Activated naive CD8-positive, alpha-beta T cell treated with anti-CD3 and anti-CD28 coated beads, Interleukin-2, amount 10 ng/mL, durations not matched to agents 7 days and 5 days (primary cell): Measurements from ENCODE around the gene ROS1. TPM values are rescaled to one million over a fixed set of nuclear protein-coding genes. Genes with fewer than 3 reads are reported as not detected.
"Not testable (repeated sequence)": the region's sequence is repeated elsewhere in the genome, so short reads cannot be mapped to it uniquely, and the experiment has no call there.

Experiments used
- ATAC-seq: fragments of 150-1000 bp; cut with Tn5 transposase; one replicate; pipeline ENCODE4 v1.10.0; 2021; ENCODE audit warnings: low read depth, moderate library complexity
- POLR2A ChIA-PET: fragments of 350-600 bp; sonication (Branson Sonifier 250); formaldehyde crosslinking; loops from one replicate; lab custom pipeline; 2021; ENCODE audit warnings: antibody characterized with exemption; lab: Charles Lee
- DNase-seq: peaks from one replicate; pipeline ENCODE4 v3.0.0; 2021
- H3K27ac Mint-ChIP-seq: one replicate; pipeline ENCODE4 v1.8.0; 2022; ENCODE audit warnings: mild to moderate bottlenecking, mixed read lengths
- H3K27me3 Mint-ChIP-seq: one replicate; pipeline ENCODE4 v1.8.0; 2022; ENCODE audit warnings: mild to moderate bottlenecking, moderate library complexity, mixed read lengths
- H3K36me3 Mint-ChIP-seq: one replicate; pipeline ENCODE4 v1.8.0; 2021; ENCODE audit warnings: mild to moderate bottlenecking, mixed read lengths
- H3K4me1 Mint-ChIP-seq: one replicate; pipeline ENCODE4 v1.8.0; 2021; ENCODE audit warnings: mixed read lengths
- H3K4me3 Mint-ChIP-seq: one replicate; pipeline ENCODE4 v1.8.0; 2022; ENCODE audit warnings: mild to moderate bottlenecking, moderate library complexity, mixed read lengths
- H3K9me3 Mint-ChIP-seq: one replicate; pipeline ENCODE4 v1.8.0; 2021; ENCODE audit warnings: mixed read lengths
- total RNA-seq, 2 experiments: library from RNA; stranded (reverse); gene quantifications; one replicate each; pipeline ENCODE4 v1.2.3, GENCODE V29; 2021

The ROS1 gene
- total RNA-seq, 2 experiments from 2014 or later = not detected

DNA sequence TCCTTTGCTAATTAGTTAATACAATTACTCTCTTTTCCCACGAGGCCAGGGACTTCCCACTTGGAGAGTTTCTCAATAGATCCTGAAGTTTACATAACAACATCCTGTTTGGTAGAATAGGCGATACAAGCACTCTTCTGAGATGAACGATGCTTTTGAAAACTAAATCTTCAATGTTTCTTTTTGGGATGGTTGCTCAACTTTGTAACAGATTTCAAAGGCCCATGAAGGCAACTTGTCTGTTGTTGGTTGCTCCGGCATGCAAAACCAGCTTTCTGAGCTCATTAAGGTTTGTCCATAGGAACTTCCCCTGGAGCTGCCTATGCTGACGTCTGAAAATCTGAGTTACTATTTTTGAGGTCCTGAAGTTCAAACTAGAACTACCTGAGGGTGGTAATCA lies 25.9 kb upstream of the ROS1 start:
- Mint-ChIP-seq H3K4me3 (no peak overlapping the region), H3K9me3 (no peaks in the 10 kb centered on the region), H3K27me3 (peaks cover 37% of the 10 kb centered on the region), H3K4me1 (no peaks in the 10 kb centered on the region), H3K36me3 (no peaks in the 10 kb centered on the region), H3K27ac (no peak overlapping the region)
- no peak for DNase-seq
- ATAC-seq = no peak
- POLR2A ChIA-PET = no interaction called here

DNA sequence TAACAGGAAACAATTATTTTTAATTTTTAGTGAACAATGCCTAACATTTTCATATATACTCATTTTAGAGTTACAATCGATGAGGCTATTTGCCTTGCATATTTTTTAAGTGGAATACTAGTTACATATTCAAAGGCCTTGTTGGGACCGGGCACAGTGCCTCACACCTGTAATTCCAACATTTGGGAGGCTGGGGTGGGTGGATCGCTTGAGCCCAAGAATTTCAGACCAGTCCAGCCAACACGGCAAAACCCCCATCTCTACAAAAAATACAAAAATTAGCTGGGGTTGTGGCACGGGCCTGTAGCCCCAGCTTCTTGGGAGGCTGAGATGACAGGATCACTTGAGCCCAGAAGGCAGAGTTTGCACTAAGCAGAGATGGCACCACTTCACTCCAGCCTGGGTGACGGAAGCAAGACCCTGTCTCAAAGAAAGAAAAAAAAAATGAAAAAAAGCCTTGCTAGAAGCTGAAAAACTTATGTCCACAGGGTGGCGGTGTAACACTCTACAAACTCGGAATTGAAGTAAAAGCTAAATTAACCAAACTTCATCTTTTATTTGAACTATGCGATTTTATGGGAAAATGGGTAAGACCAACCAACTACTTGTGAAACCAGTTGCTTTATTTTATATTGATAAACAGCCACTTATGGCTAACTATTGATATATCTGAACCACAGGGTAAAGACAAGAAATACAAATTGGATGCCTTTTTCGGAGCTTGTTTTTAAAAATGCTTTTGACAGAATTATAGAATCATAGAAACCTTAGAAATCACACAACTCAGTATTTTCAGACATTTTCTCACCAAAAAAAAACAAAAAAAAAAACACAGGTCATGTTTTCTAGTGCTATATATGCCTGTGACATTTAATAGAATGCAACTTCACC lies 24.1 kb upstream of the ROS1 start:
- H3K4me1 Mint-ChIP-seq = no peaks in the 10 kb centered on the region
- peaks cover 46% of the 10 kb centered on the region for H3K27me3 Mint-ChIP-seq
- H3K36me3 Mint-ChIP-seq = no peaks in the 10 kb centered on the region
- no peak overlapping the region for H3K4me3 Mint-ChIP-seq
- no peak overlapping the region for H3K27ac Mint-ChIP-seq
- DNase-seq (peak; percentile 26), ATAC-seq (no peak)
- no peaks in the 10 kb centered on the region for H3K9me3 Mint-ChIP-seq
- POLR2A ChIA-PET = interaction anchor here (1.1 to 1.4 kb wide), 2 partner anchors 27 to 152 kb away, joined by 4 to 5 read pairs; partner anchors contain the start of gene GOPC

DNA sequence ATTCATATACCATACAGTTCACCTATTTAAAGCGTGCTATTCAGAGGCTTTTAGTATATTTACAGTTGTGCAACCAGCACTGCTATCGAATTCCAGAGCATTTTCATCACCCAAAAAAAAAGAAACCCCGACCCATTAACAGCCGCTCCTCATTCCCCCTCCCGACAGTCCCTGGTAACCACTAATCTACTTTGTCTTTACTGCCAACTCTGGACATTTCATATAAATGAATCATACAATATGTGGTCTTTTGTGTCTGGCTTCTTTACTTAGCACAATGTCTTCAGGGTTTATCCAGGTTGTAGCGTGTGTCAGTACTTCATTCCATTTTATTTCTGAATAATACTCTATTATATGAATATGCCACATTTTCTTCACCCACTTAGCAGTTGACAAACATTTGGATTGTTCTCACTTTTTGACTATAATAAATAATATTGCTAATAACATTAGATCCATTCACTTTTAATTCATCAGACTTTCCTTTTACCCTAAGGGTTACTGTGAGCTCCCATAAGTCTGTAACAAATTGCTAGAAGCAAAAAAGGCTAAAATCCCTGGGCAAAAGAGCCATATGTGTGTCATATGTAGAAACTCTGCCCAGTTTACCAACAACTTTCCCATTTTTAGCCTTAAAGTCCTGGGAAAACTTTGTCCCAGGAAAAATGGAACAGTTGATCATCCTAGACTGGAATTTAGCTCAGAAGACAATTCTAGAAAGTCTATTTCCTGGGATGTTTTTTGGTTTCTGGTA lies 23.2 kb upstream of the ROS1 start:
- no peaks in the 10 kb centered on the region for H3K36me3 Mint-ChIP-seq
- H3K27me3 Mint-ChIP-seq = peaks cover 46% of the 10 kb centered on the region
- H3K4me3 Mint-ChIP-seq = no peak overlapping the region
- H3K9me3 Mint-ChIP-seq = no peaks in the 10 kb centered on the region
- no peaks in the 10 kb centered on the region for H3K4me1 Mint-ChIP-seq
- POLR2A ChIA-PET = interaction anchor here (1.1 to 1.4 kb wide), 2 partner anchors 28 to 153 kb away, joined by 4 to 5 read pairs; partner anchors contain the start of gene GOPC
- no peak for ATAC-seq
- DNase-seq = no peak
- H3K27ac Mint-ChIP-seq = no peak overlapping the region

DNA sequence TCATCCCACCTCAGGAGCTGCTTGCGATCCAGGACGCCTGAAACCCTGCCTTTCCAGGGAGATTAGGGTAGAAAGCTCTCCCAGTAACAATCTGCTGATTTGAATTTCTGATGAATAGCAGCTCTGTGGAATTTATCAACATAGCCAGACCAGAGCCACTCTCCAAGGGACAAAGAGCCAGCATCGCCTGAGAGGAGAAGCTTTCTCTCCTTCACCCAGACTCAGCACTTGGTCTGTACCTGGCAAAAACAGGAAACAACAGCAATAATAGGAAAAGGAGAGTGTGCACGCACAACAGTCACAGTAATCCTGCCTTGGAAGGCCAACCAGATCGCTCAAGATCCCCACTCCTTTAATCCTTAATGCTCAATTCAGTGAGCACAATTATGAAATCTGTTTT lies 22.3 kb upstream of the ROS1 start:
- no peaks in the 10 kb centered on the region for H3K9me3 Mint-ChIP-seq
- H3K27ac Mint-ChIP-seq = no peak overlapping the region
- no peaks in the 10 kb centered on the region for H3K36me3 Mint-ChIP-seq
- no peak for ATAC-seq
- no peak overlapping the region for H3K4me3 Mint-ChIP-seq
- no peaks in the 10 kb centered on the region for H3K4me1 Mint-ChIP-seq
- H3K27me3 Mint-ChIP-seq = peaks cover 51% of the 10 kb centered on the region
- POLR2A ChIA-PET = no interaction called here
- DNase-seq = no peak

DNA sequence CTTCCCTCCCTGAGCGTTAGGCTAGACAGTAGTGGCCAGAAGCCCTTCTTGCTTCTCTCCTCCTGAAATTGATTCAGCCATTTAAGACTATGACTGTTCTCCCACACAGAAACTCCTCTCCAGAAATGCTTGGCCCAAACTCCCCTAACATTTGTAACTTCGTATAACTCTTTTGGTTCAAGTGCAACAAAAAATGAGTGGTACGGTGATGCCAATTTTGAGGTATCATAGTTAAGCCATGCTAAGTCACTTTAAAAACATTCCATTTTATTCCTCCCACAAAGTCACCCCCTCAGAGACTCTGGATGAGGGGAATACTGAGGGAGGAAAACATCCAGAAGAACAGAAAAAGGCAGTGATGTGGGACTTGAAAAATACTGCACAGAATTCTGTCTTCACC lies 21.1 kb upstream of the ROS1 start:
- Mint-ChIP-seq H3K27me3 (peaks cover 54% of the 10 kb centered on the region), H3K27ac (no peak overlapping the region), H3K9me3 (no peaks in the 10 kb centered on the region), H3K36me3 (no peaks in the 10 kb centered on the region), H3K4me3 (no peak overlapping the region), H3K4me1 (no peaks in the 10 kb centered on the region)
- POLR2A ChIA-PET = no interaction called here
- DNase-seq (no peak), ATAC-seq (no peak)

DNA sequence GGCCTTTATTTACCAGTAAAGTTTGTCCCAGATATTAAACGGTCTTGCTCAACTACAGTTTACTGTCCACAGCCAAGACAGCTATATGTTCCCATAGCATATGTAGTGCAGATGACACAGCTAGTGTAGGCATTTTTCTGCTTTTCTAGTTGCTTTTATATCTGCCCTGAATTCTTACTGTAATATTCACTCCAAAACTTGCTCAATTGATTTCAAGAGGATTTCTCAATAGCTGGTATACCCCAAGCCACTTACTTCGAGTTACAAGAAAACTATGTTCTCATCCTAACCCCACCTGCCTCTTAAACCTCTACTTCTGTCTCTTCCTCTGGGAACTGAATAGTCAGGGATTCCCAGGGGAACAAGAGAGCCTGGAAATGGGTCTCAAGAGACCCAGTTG lies 18.9 kb upstream of the ROS1 start:
- H3K4me1 Mint-ChIP-seq = no peaks in the 10 kb centered on the region
- ATAC-seq (no peak), DNase-seq (no peak)
- no peak overlapping the region for H3K4me3 Mint-ChIP-seq
- H3K9me3 Mint-ChIP-seq = no peaks in the 10 kb centered on the region
- POLR2A ChIA-PET = no interaction called here
- H3K27me3 Mint-ChIP-seq = peaks cover 47% of the 10 kb centered on the region
- H3K36me3 Mint-ChIP-seq = no peaks in the 10 kb centered on the region
- H3K27ac Mint-ChIP-seq = no peak overlapping the region

DNA sequence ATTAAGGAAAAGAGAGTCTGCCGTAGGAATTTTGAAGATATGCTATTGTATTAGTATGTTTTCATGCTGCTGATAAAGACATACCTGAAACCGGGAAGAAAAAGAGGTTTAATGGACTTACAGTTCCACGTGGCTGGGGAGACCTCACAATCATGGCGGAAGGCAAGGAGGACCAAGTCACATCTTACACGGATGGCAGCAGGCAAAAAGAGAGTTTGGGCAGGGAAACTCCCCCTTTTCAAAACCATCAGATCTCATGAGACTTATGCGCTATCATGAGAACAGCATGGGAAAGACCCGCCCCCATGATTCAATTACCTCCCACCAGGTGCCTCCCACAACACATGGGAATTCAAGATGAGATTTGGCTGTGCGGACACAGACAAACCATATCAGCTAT lies 16.6 kb upstream of the ROS1 start:
- POLR2A ChIA-PET, H3K36me3 Mint-ChIP-seq, H3K27ac Mint-ChIP-seq, H3K4me3 Mint-ChIP-seq, ATAC-seq, H3K9me3 Mint-ChIP-seq, H3K4me1 Mint-ChIP-seq, DNase-seq: not testable (repeated sequence)
- peaks cover 34% of the 10 kb centered on the region for H3K27me3 Mint-ChIP-seq

DNA sequence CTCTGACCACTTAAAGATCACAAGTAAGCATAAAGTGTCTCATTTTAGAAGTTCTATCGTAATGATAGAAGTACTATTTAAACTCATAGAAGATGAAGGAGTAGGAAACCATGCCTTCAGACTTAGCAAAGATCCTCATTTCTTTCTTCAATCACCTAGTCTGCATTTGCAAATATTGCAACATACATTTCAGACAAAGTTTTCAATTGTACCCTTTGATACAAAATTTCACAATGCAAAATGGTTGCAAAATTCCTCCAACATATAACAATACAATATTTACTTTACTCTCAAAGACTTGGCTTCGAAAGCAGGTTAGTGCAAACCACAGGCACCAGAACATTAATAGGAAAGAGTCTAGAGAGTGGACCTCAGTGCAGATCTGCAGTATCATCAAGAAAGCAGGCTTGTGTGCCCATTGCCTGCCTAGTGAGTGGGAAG lies 16.1 kb upstream of the ROS1 start:
- no peaks in the 10 kb centered on the region for H3K36me3 Mint-ChIP-seq
- H3K4me1 Mint-ChIP-seq = no peaks in the 10 kb centered on the region
- POLR2A ChIA-PET = no interaction called here
- H3K27ac Mint-ChIP-seq = no peak overlapping the region
- peaks cover 33% of the 10 kb centered on the region for H3K27me3 Mint-ChIP-seq
- no peaks in the 10 kb centered on the region for H3K9me3 Mint-ChIP-seq
- ATAC-seq = no peak
- H3K4me3 Mint-ChIP-seq = no peak overlapping the region
- no peak for DNase-seq

DNA sequence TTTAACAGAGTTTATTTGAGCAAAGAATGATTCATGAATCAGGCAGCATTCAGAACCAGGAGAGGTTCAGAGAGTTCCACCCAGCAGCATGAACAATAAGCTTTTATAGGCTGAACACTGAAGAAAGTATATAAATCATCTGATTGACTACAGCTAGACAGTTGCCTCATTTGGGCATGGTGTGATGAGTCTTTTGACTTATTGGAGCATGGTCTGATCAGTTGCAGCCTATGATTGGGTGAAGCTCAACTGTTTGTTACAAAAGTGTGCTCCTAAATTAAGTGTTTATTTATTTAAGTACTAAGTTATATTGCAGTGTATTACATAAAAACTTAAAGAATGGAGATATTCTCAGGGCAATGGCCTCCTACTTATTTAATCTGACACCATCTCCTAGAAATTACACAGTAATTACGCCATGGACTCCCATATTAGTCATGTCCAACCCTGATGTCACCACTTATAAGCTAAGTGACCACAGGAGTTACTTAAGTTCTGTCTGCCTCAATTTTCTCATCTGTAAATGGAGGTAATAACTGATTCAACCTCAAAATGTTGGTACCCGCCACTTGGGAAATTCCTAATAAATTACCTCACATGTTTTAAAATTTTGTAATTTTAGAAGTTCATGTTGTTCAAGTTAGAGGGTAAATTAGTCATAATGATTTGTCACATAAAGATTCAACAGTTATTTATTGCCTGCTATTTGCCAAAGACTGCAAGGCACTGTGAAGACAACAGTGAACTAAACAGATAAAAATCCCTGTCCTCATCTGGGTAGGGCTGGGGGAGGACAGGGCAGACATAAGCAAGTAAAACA lies 15.2 kb upstream of the ROS1 start:
- Mint-ChIP-seq H3K36me3 (no peaks in the 10 kb centered on the region), H3K9me3 (no peaks in the 10 kb centered on the region), H3K27ac (no peak overlapping the region), H3K4me3 (no peak overlapping the region), H3K27me3 (peaks cover 32% of the 10 kb centered on the region), H3K4me1 (no peaks in the 10 kb centered on the region)
- ATAC-seq (no peak), DNase-seq (no peak)
- POLR2A ChIA-PET = no interaction called here

DNA sequence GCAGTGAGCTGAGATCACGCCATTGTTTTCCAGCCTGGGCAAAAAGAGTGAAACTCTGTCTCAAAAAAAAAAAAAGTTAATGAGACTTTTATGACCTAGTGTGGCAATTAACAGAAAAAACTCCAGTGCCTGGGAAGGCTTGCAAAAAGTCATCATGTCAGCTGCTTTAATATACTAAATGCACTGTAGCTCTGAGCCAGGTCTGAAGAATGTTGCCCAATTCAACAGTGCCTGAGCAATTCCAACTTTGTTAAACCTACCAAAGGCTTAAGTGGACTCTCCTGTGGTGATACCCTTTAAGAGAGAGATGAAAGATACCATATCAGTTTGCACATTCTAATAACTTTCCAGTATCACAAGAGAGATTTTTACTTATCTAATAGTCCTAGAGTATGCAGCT lies 6.5 kb upstream of the ROS1 start:
- H3K36me3 Mint-ChIP-seq = no peaks in the 10 kb centered on the region
- no peak for ATAC-seq
- no peak overlapping the region for H3K27ac Mint-ChIP-seq
- no peaks in the 10 kb centered on the region for H3K4me1 Mint-ChIP-seq
- H3K27me3 Mint-ChIP-seq = peaks cover 62% of the 10 kb centered on the region
- no peak overlapping the region for H3K4me3 Mint-ChIP-seq
- DNase-seq = no peak
- POLR2A ChIA-PET = no interaction called here
- no peaks in the 10 kb centered on the region for H3K9me3 Mint-ChIP-seq

DNA sequence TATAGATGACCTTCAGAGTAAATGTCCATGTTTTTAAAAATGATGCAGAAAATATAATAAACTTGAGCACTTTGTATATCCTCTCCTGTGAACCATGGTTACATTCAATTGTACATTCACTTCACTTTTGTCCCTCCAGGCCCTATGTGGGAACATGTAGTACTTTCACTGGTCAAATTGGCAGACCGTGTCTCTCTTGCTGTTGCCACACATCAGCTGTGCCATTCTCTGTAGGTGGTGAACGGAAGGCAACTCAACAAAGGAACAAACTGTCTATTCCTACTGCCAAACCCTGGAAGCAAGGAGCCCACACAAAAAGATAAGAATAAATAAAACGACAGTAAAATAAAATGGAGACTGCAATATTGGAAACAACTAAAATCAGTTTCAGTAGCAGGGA lies 2.0 kb downstream of the ROS1 start:
- no peak overlapping the region for H3K4me3 Mint-ChIP-seq
- no peaks in the 10 kb centered on the region for H3K4me1 Mint-ChIP-seq
- H3K27me3 Mint-ChIP-seq = peaks cover 35% of the 10 kb centered on the region
- ATAC-seq (no peak), DNase-seq (no peak)
- H3K27ac Mint-ChIP-seq = no peak overlapping the region
- no peaks in the 10 kb centered on the region for H3K9me3 Mint-ChIP-seq
- H3K36me3 Mint-ChIP-seq = no peaks in the 10 kb centered on the region
- POLR2A ChIA-PET = no interaction called here

DNA sequence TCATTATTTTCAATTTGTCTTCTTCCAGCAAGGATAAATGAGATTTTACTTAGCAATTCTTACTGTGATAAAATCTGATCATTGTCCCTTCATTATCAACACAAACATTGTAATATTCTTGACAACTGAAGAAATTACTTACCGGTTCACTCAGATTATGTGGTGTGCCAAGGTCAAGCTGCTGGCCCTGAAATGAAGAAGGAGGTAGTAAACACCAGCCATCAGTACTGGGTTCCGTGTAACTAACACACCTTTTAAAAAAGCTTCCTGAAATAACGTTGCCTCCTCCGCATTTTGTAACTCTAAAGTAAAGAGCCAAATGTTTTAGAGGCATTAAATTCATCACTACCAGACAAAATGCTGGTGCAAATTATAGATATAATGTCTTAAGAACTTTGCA lies 7.4 kb downstream of the ROS1 start:
- no peak overlapping the region for H3K27ac Mint-ChIP-seq
- no peaks in the 10 kb centered on the region for H3K36me3 Mint-ChIP-seq
- H3K4me3 Mint-ChIP-seq = no peak overlapping the region
- H3K9me3 Mint-ChIP-seq = no peaks in the 10 kb centered on the region
- H3K4me1 Mint-ChIP-seq = no peaks in the 10 kb centered on the region
- ATAC-seq (no peak), DNase-seq (no peak)
- POLR2A ChIA-PET = no interaction called here
- peaks cover 13% of the 10 kb centered on the region for H3K27me3 Mint-ChIP-seq

DNA sequence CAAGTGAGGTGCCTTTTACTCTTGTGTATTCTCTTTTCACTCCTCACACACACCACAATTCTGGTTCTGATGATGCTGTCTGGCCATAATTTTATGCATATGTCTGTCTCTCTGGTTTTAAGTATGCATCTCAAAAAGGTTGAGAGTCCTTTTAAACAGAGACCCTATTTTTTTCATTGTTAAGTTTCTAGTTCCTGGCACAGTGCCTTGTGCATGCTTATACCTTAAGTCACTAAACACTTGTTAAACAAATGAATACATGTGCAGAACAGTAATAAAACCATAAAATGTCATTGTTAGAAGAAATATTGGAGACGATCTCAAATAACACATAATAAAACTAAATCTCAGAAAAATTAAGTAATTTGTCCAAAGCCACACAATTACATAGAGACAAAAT lies 7.9 kb downstream of the ROS1 start:
- no peak for DNase-seq
- no peak overlapping the region for H3K4me3 Mint-ChIP-seq
- peaks cover 13% of the 10 kb centered on the region for H3K27me3 Mint-ChIP-seq
- no peaks in the 10 kb centered on the region for H3K4me1 Mint-ChIP-seq
- POLR2A ChIA-PET = no interaction called here
- no peak for ATAC-seq
- no peak overlapping the region for H3K27ac Mint-ChIP-seq
- H3K9me3 Mint-ChIP-seq = no peaks in the 10 kb centered on the region
- H3K36me3 Mint-ChIP-seq = no peaks in the 10 kb centered on the region
